A549 (cell line): ENCODE data around the gene GRK3. TPM values are rescaled to one million over a fixed set of nuclear protein-coding genes. Genes with fewer than 3 reads are reported as not detected.

Experiments used
- ATAC-seq, 2 experiments: fragments of 200-7000 bp in 1 of 2; fragments of >200 bp in 1 of 2; cut with Nextera tagmentation in 1 of 2; cut with Tn5 transposase in 1 of 2; 3 replicates each; pipeline versions ENCODE4 v1.8.0 to v1.9.1; 2018 to 2020; ENCODE audit warnings: mild to moderate bottlenecking in 1 of 2, moderate library complexity in 1 of 2
- CTCF ChIA-PET: fragments of 300-600 bp; sonication (Branson Sonifier 250); formaldehyde crosslinking; extraction: SDS; loops from one replicate; lab custom pipeline; 2021; ENCODE audit warnings: antibody characterized with exemption, inconsistent platforms; lab: Yijun Ruan, JAX
- POLR2A ChIA-PET: fragments of 350-600 bp; formaldehyde crosslinking; extraction: SDS; loops from one replicate; lab custom pipeline; 2021; ENCODE audit warnings: antibody characterized with exemption, inconsistent platforms; lab: Yijun Ruan, JAX
- DNase-seq, 2 experiments: peaks; one replicate each; pipeline versions ENCODE4 v3.0.0 to v3.0.0-alpha.2; 2011 to 2016; ENCODE audit warnings: low read depth in 1 of 2, low spot score in 1 of 2
- FAIRE-seq: peaks from 2 replicates; lab custom pipeline; 2011; peaks lifted over from hg19 to GRCh38; lab: Jason Lieb, UNC
- H3K27ac ChIP-seq, 2 experiments: fragments of >200 bp; sonication (Bioruptor Twin); formaldehyde crosslinking; 3 replicates each; pipeline ENCODE4 v1.5.1; 2016 to 2017
- H3K4me1 ChIP-seq: fragments of >200 bp; sonication (Bioruptor Twin); formaldehyde crosslinking; 3 replicates; pipeline ENCODE4 v1.6.1; 2016
- H3K4me2 ChIP-seq: fragments of >200 bp; sonication (Bioruptor Twin); formaldehyde crosslinking; 3 replicates; pipeline ENCODE4 v1.6.1; 2016
- H3K4me3 ChIP-seq: fragments of >200 bp; sonication (Bioruptor Twin); formaldehyde crosslinking; 3 replicates; pipeline ENCODE4 v1.5.1; 2016
- H3K9me3 ChIP-seq: fragments of >200 bp; sonication (Bioruptor Twin); formaldehyde crosslinking; 3 replicates; pipeline ENCODE4 v1.6.1; 2016
- BCL3 ChIP-seq: fragments of >200 bp; sonication (Bioruptor Twin); formaldehyde crosslinking; IDR thresholded peaks from 3 replicates; pipeline ENCODE4 v1.6.1; 2016
- CBX2 ChIP-seq: fragments of 200-600 bp; sonication (generic); IDR thresholded peaks from 2 replicates; pipeline ENCODE4 v1.6.1; 2016; ENCODE audit warnings: low read depth, mild to moderate bottlenecking, borderline replicate concordance
- CHD4 ChIP-seq: fragments of 200-600 bp; sonication (generic); IDR thresholded peaks from 2 replicates; pipeline ENCODE4 v1.6.1; 2016; ENCODE audit warnings: antibody characterized with exemption, mild to moderate bottlenecking, borderline replicate concordance
- CTCF ChIP-seq: fragments of >200 bp; sonication (Bioruptor Twin); formaldehyde crosslinking; IDR thresholded peaks from 3 replicates; pipeline ENCODE4 v1.5.1; 2016
- E2F6 ChIP-seq: IDR thresholded peaks from 2 replicates; pipeline ENCODE4 v1.6.1; 2012; ENCODE audit warnings: low read depth, borderline replicate concordance
- EHF ChIP-seq: fragments of 250-450 bp; sonication (Bioruptor Pico); IDR thresholded peaks from 2 replicates; pipeline ENCODE4 v1.5.0; 2020; ENCODE audit warnings: mild to moderate bottlenecking
- EHMT2 ChIP-seq: fragments of 200-600 bp; sonication (generic); IDR thresholded peaks from 2 replicates; pipeline ENCODE4 v1.6.1; 2016; ENCODE audit warnings: antibody characterized with exemption, low read depth, mild to moderate bottlenecking, moderate library complexity
- ESRRA ChIP-seq: fragments of 150-350 bp; IDR thresholded peaks from 2 replicates; pipeline ENCODE4 v1.6.1; 2014; ENCODE audit warnings: mild to moderate bottlenecking, low read length, borderline replicate concordance
- HDAC2 ChIP-seq: fragments of 200-600 bp; sonication (generic); IDR thresholded peaks from 2 replicates; pipeline ENCODE4 v1.6.1; 2016
- HOXB13 ChIP-seq: fragments of 250-450 bp; sonication (Bioruptor Pico); IDR thresholded peaks from 2 replicates; pipeline ENCODE4 v1.5.0; 2020; ENCODE audit warnings: low read depth, mild to moderate bottlenecking, moderate library complexity
- HOXB5 ChIP-seq: fragments of 250-450 bp; sonication (Bioruptor Pico); IDR thresholded peaks from 2 replicates; pipeline ENCODE4 v1.5.0; 2020; ENCODE audit warnings: mild to moderate bottlenecking, moderate library complexity
- JUNB ChIP-seq: fragments of >200 bp; sonication (Bioruptor Twin); formaldehyde crosslinking; IDR thresholded peaks from 2 replicates; pipeline ENCODE4 v1.6.1; 2016
- KDM1A ChIP-seq: fragments of 200-600 bp; sonication (generic); IDR thresholded peaks from 2 replicates; pipeline ENCODE4 v1.6.1; 2016; ENCODE audit warnings: low read depth, mild to moderate bottlenecking
- KDM5A ChIP-seq: fragments of 200-600 bp; sonication (generic); IDR thresholded peaks from 2 replicates; pipeline ENCODE4 v1.6.1; 2016; ENCODE audit warnings: antibody characterized with exemption, mild to moderate bottlenecking
- MAFK ChIP-seq: fragments of 450-650 bp; IDR thresholded peaks from 2 replicates; pipeline ENCODE4 v1.6.1; 2014; ENCODE audit not compliant: partially characterized antibody
- MAX ChIP-seq: IDR thresholded peaks from 2 replicates; pipeline ENCODE4 v1.6.1; 2012
- MYC ChIP-seq: IDR thresholded peaks from 2 replicates; pipeline ENCODE4 v1.6.1; 2012; ENCODE audit warnings: mild to moderate bottlenecking, inconsistent platforms, low read length, improper control_type of control experiment, borderline replicate concordance
- NFE2L2 ChIP-seq: fragments of 150-350 bp; conservative IDR thresholded peaks from 2 replicates; pipeline ENCODE4 v1.6.1; 2014; ENCODE audit warnings: low read length
- NPAS2 ChIP-seq: fragments of 250-450 bp; sonication (Bioruptor Pico); IDR thresholded peaks from 2 replicates; pipeline ENCODE4 v1.8.0; 2022; ENCODE audit warnings: mild to moderate bottlenecking, moderate library complexity, borderline replicate concordance
- NR3C1 ChIP-seq: fragments of >200 bp; sonication (Bioruptor Twin); formaldehyde crosslinking; IDR thresholded peaks from 3 replicates; pipeline ENCODE4 v1.6.1; 2017
- POLR2A ChIP-seq: IDR thresholded peaks from 2 replicates; pipeline ENCODE4 v1.6.1; 2012; ENCODE audit warnings: mild to moderate bottlenecking, low read length
- RARB ChIP-seq: fragments of 250-450 bp; sonication (Bioruptor Pico); IDR thresholded peaks from 2 replicates; pipeline ENCODE4 v1.8.0; 2021; ENCODE audit warnings: mild to moderate bottlenecking, moderate library complexity
- RFX5 ChIP-seq: fragments of 450-650 bp; IDR thresholded peaks from 2 replicates; pipeline ENCODE4 v1.7.1; 2014; ENCODE audit warnings: antibody characterized with exemption, mild to moderate bottlenecking, moderate library complexity
- RNF2 ChIP-seq: fragments of 200-600 bp; sonication (generic); IDR thresholded peaks from 2 replicates; pipeline ENCODE4 v1.6.1; 2016; ENCODE audit warnings: low read depth, mild to moderate bottlenecking, antibody characterized with exemption, moderate library complexity, borderline replicate concordance
- TP53 ChIP-seq: fragments of 250-450 bp; sonication (Bioruptor Pico); IDR thresholded peaks from 2 replicates; pipeline ENCODE4 v1.5.0; 2021; ENCODE audit warnings: mild to moderate bottlenecking, moderate library complexity
- ZC3H11A ChIP-seq: fragments of 450-650 bp; IDR thresholded peaks from 2 replicates; pipeline ENCODE4 v1.6.1; 2014; ENCODE audit warnings: antibody characterized with exemption, mild to moderate bottlenecking
- ZNF302 ChIP-seq: fragments of 250-450 bp; sonication (Bioruptor Pico); IDR thresholded peaks from 2 replicates; pipeline ENCODE4 v1.9.0; 2021; ENCODE audit warnings: inconsistent platforms, mild to moderate bottlenecking, moderate library complexity
- ZSCAN20 ChIP-seq: fragments of 250-450 bp; sonication (Bioruptor Pico); IDR thresholded peaks from 2 replicates; pipeline ENCODE4 v1.8.0; 2022; ENCODE audit warnings: mild to moderate bottlenecking, moderate library complexity
- WGBS: methylation state at CpG from one replicate; pipeline ENCODE4 v1.1.6; 2017; ENCODE audit errors: missing lambda C conversion rate; 5-methylcytosine and 5-hydroxymethylcytosine counted together
- polyA plus RNA-seq, 4 experiments: library from polyadenylated mRNA; depleted of rRNA in 3 of 4; stranded (reverse); fragments of >200 nt; fragmentation: RNase III in 1 of 4; extraction: RNeasy Plus Mini Kit Qiagen cat#74134 plus additional on column Dnase treatment in 1 of 4; gene quantifications; 2 replicates in 3 of 4; 3 replicates in 1 of 4; pipeline ENCODE4 v1.2.3, GENCODE V29; 2011 to 2017

Gene GRK3
- polyA plus RNA-seq, 2 of the 4 experiments (the other 2 are of a cell fraction), result 3.9 to 6.5 TPM

- DNase-seq (no peak), ATAC-seq (no peak), FAIRE-seq (no peak)
- TF ChIP-seq ZC3H11A (no peak), MAFK (no peak), E2F6 (no peak), ZNF302 (CRISPR knock-in tag) (no peak), CHD4 (no peak), CBX2 (no peak), MAX (no peak), MYC (no peak), RARB (CRISPR knock-in tag) (no peak), BCL3 (no peak), NR3C1 (no peak), HOXB13 (CRISPR knock-in tag) (no peak), NFE2L2 (no peak), POLR2A (no peak), JUNB (no peak), TP53 (no peak), EHF (no peak)
- ChIA-PET POLR2A (no interaction called here), CTCF (interaction anchor here (1.2 to 1.8 kb wide), 2 partner anchors 14 to 57 kb away, joined by 3 to 4 read pairs; no protein-coding TSS in a partner anchor)
- no peaks in the 10 kb centered on the region for H3K9me3 ChIP-seq
- H3K4me3 ChIP-seq, result no peak overlapping the region
- no peak overlapping the region for H3K27ac ChIP-seq
- H3K4me2 ChIP-seq, result no peak overlapping the region
- 92% methylated on average over 10 of the region's 10 CpGs for WGBS
- H3K4me1 ChIP-seq, result no peaks in the 10 kb centered on the region
These were observed 152.2 kb downstream of the GRK3 start for GRCh38 chr22:25716637-25717036.

GRCh38 chr22:25718135-25718840, 153.8 kb downstream of the GRK3 start:
- DNase-seq, result no peak
- ATAC-seq, result no peak
- no peaks in the 10 kb centered on the region for H3K9me3 ChIP-seq
- 94% methylated on average over 10 of the region's 10 CpGs for WGBS
- no peak overlapping the region for H3K4me3 ChIP-seq
- CTCF ChIA-PET, result interaction anchor here (1.8 kb wide), 1 partner anchor 16 kb away, joined by 3 read pairs; no protein-coding TSS in a partner anchor
- H3K4me2 ChIP-seq, result no peak overlapping the region
- no peaks in the 10 kb centered on the region for H3K4me1 ChIP-seq
- no peak overlapping the region for H3K27ac ChIP-seq
- TF ChIP-seq HOXB13 (CRISPR knock-in tag) (no peak), KDM1A (no peak), EHMT2 (no peak), HOXB5 (CRISPR knock-in tag) (no peak), MAFK (no peak), ZSCAN20 (no peak), CHD4 (no peak), JUNB (no peak), NPAS2 (CRISPR knock-in tag) (no peak), RFX5 (no peak), RNF2 (no peak), ESRRA (no peak), CTCF (no peak), HDAC2 (no peak), KDM5A (no peak), NFE2L2 (no peak), TP53 (no peak)
- FAIRE-seq, result no peak
- POLR2A ChIA-PET, result no interaction called here
